Stimulated activated CD4-positive, alpha-beta T cell treated with anti-CD3 and anti-CD28 coated beads, Interleukin-12 subunit alpha, Interleukin-12 subunit beta, amount 100 ng/mL, for 24 hours (primary cell): Measurements from ENCODE around the gene GATAD1.
"Not testable (repeated sequence)": the region's sequence is repeated elsewhere in the genome, so short reads cannot be mapped to it uniquely, and the experiment has no call there.

Source experiments
- DNase-seq, 2 experiments: peaks; one replicate each; pipeline ENCODE4 v3.0.0-alpha.2; 2020; ENCODE audit warnings: low read depth in 2 of 2

GATAD1 gene

GRCh38 chr7:92483624-92484023 lies 36.3 kb downstream of the GATAD1 start:
- not testable (repeated sequence) for DNase-seq

GRCh38 chr7:92484226-92484625 lies 36.9 kb downstream of the GATAD1 start:
- not testable (repeated sequence) for DNase-seq

DNA sequence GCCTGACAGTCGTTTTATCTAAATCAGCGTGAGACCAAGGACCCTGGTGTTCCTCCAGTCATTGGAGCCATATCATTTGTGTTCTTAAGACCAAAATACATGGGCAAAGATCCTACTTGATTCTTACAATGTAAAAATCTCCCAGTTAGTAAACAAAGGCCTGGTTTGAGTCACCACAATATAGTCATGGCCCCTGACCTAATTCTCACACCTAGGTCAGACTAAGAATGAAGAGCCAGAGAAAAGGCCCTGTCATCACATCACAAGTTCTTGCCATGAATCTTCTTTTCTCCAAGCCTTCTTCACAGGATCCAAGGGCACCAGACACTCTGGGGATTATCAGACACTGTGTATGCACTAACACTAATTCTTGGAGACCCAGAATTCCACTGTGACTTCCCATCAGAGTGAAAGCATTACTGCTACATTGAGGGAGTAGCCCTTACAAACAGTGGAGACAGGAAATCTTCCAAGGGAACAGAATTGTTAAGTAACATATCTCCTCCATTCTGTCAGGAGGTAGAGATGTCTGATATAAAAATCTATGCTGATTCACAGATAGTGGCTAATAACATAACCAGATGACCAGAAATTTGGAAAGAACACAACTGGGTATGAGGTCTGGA lies 38.1 kb downstream of the GATAD1 start:
- no peak for DNase-seq

GRCh38 chr7:92485974-92486373 lies 38.7 kb downstream of the GATAD1 start:
- no peak for DNase-seq

DNA sequence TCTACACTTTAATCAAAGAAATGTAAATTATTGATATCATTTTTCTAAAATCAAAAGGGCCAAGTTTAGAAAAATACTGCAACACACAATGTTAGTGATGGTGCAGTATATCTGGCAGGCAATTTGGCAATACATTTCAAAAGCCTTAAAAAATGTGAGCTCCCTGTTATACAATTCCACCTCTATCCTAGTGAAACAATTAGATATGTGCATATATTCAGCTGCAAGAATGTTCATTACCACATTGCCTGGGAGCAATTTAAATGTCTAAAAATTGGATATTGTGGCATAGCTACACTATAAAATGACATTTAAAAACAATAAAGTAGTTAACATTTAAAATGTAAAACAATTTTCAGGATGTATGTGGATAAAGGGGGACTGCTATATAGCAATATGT lies 40.5 kb downstream of the GATAD1 start:
- no peak for DNase-seq

DNA sequence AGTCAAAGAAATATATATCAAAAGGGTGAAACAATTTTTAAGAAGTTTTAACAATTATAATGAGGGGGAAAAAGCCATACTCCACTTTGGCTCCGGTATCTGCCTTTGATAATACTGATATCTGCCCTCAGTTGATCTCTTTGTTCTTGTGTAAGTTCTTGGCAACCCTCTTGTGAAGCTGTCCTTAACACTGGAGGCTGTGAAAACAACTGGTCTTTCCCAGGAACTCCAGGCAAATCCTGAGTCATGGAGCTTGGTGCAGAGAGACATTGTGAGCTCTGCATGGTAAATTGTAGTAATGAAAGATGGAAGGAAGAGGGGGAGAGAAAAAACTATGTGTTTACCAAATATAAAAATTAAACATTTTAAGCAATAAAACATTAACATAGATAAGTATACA lies 42.4 kb downstream of the GATAD1 start:
- no peak for DNase-seq

GRCh38 chr7:92496876-92497275 lies 49.6 kb downstream of the GATAD1 start:
- no peak for DNase-seq

- no peak for DNase-seq
Measured at GRCh38 chr7:92498557-92498956, 51.3 kb downstream of the GATAD1 start.

GRCh38 chr7:92503767-92504166 lies 56.5 kb downstream of the GATAD1 start:
- no peak for DNase-seq

GRCh38 chr7:92504563-92504962 lies 57.3 kb downstream of the GATAD1 start:
- DNase-seq: no peak

DNA sequence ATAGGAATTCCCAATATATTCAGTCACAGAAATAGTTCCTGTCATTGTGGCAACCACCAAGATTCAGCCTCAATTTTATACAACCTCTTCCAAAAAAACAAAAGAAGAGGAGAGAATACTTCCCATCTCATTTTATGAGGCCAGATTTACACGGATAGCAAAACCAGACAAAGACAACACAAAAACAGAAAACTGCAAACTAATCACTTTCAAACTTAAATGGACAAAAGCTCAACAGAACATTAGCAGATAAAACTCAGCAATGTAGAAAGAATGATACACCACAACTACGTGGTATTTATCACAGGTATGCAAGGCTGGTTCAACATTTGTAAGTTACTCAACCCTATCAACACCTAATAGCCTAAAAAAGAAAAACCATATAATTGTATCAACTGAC lies 59.1 kb downstream of the GATAD1 start:
- no peak for DNase-seq

- DNase-seq: no peak
Measured at GRCh38 chr7:92508946-92509345, 61.7 kb downstream of the GATAD1 start.
